NB4 (cell line): ENCODE measurements around the gene SCFD2.
"Not testable (repeated sequence)": the region's sequence is repeated elsewhere in the genome, so short reads cannot be mapped to it uniquely, and the experiment has no call there.

Experiments
- DNase-seq: peaks from one replicate; pipeline ENCODE4 v3.0.0; 2010; ENCODE audit warnings: low read depth
- H3K4me3 ChIP-seq: one replicate; pipeline ENCODE4 v1.5.1; 2011; ENCODE audit warnings: mild to moderate bottlenecking, low read depth, low read length, moderate library complexity
- MYC ChIP-seq: IDR thresholded peaks from 2 replicates; pipeline ENCODE4 v1.6.1; 2011; ENCODE audit warnings: low read depth, low read length
- POLR2A ChIP-seq: IDR thresholded peaks from 2 replicates; pipeline ENCODE4 v1.6.1; 2011; ENCODE audit warnings: mild to moderate bottlenecking; ENCODE audit not compliant: insufficient read length; ENCODE audit errors: extremely low read depth
- TF ChIP-seq, protein P1 (sequence below): IDR thresholded peaks from 2 replicates; pipeline ENCODE4 v1.6.1; 2011; ENCODE audit warnings: low read depth, low read length
- TF ChIP-seq, protein P2 (sequence below): IDR thresholded peaks from one replicate; pipeline ENCODE4 v1.5.1; 2012; ENCODE audit warnings: low read depth, low read length

Gene SCFD2

DNA sequence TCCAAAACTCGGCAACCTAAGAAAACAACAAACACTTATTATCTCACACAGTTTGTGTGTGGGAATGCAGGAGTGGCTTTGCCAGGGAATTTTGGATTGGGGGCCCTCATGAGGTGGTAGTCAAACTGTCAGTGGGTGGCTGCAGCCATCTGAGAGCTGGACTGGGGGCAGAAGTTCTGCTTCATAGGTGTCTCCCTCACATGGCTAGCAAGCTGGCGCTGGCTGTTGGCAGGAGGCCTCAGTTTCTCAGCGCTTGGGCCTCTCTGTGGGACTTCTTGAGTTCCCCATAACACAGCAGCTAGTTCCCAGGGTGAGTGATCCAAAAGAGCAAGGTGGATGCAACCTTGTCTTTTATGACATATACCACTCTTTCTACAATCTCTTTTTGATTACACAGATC lies 529.7 kb downstream of the SCFD2 start:
- no peak overlapping the region for H3K4me3 ChIP-seq
- TF ChIP-seq POLR2A (no peak), MYC (no peak)
- TF ChIP-seq, protein P1, sequence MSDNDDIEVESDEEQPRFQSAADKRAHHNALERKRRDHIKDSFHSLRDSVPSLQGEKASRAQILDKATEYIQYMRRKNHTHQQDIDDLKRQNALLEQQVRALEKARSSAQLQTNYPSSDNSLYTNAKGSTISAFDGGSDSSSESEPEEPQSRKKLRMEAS, result no peak
- TF ChIP-seq, protein P2, sequence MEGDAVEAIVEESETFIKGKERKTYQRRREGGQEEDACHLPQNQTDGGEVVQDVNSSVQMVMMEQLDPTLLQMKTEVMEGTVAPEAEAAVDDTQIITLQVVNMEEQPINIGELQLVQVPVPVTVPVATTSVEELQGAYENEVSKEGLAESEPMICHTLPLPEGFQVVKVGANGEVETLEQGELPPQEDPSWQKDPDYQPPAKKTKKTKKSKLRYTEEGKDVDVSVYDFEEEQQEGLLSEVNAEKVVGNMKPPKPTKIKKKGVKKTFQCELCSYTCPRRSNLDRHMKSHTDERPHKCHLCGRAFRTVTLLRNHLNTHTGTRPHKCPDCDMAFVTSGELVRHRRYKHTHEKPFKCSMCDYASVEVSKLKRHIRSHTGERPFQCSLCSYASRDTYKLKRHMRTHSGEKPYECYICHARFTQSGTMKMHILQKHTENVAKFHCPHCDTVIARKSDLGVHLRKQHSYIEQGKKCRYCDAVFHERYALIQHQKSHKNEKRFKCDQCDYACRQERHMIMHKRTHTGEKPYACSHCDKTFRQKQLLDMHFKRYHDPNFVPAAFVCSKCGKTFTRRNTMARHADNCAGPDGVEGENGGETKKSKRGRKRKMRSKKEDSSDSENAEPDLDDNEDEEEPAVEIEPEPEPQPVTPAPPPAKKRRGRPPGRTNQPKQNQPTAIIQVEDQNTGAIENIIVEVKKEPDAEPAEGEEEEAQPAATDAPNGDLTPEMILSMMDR, result no peak
- no peak for DNase-seq

DNA sequence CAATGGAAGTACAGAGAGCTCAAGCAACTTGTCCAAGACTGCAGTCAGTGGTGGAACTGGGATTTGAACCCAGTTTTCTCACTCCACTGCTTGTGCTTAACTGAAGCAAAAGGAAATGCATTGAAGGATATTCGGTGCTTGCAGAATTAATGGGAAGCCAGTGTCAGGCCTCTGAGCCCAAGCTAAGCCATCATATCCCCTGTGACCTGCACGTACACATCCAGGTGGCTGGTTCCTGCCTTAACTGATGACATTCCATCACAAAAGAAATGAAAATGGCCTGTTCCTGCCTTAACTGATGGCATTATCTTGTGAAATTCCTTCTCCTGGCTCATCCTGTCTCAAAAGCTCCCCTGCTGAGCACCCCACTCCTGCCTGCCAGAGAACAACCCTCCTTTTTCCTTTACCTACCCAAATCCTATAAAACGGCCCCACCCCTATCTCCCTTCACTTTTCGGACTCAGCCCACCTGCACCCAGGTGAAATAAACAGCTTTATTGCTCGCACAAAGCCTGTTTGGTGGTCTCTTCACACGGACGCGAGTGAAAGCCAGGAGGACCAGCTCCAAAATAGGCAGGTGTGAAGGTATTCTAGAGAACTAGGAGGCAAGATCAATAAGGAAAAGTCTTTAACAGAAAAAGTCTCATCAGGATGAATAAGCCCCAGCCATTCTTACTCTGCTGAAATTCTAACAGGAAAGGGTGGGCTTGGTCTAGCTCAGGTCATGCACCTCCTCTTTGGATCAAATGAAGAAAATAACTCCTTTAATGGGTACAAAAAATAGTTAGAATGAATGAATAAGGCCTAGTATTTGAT lies 531.0 kb downstream of the SCFD2 start:
- not testable (repeated sequence) for DNase-seq, H3K4me3 ChIP-seq

DNA sequence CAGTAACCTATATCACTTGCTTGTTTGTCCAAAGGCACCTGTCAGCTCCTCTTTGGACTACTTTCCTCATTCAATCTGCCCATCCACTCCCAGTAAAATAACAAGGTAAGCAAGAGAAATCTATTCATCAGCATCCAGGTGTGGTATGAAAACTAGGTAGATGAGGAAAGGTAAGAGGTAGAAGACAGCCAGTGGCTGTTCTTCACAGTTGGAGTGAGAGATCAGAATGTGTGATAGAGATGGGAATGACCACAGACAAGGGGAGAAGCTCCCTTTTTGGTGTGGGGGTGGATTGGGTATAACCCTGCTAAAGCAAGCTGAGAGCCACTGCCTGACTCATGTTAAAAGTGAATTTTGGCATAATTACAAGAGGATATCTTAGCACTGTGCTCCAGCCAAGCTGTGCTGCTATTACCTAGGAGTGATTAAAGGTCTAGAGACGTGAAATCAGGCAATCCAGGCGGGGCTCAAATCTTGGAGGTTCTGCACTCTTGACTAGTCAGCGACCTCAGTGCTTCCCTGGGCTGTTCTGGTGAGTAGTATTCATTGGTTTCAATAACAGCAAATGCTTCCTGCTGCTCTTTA lies 531.8 kb downstream of the SCFD2 start:
- DNase-seq, result no peak
- H3K4me3 ChIP-seq, result no peak overlapping the region
- TF ChIP-seq, protein P1, result no peak
- TF ChIP-seq, protein P2, result no peak
- TF ChIP-seq POLR2A (no peak), MYC (no peak)

DNA sequence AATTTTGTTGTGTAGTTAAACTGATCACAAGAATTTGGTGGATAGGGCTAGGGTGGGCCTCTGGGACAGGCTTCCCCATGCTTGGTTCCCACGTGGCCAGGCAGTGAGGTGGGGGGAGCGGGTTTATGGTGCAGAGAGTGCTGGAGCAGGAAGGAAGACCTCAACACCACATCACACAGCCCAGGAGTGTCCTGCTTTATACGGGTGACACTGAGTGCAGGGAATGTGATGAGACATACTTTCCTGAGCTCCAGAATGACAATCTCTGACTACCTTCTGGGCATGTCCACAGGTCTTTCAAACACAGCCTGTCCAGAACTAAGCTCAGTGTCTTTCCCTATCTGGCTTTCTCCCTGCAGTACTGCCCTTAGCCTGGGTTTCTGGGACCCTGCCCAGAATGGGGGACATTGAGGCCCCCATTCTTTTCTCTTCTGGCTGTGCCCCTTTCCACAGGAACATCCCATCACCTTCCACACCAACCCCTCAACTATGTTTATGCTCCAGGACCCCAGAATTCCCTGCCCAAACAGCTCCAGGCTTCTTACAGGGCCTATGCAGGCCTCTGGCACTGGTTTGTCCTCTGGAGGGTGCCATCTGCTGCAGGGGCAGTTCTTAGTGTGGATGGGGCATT lies 540.3 kb downstream of the SCFD2 start:
- no peak overlapping the region for H3K4me3 ChIP-seq
- TF ChIP-seq POLR2A (no peak), MYC (no peak)
- TF ChIP-seq, protein P1, result no peak
- TF ChIP-seq, protein P2, result no peak
- no peak for DNase-seq

DNA sequence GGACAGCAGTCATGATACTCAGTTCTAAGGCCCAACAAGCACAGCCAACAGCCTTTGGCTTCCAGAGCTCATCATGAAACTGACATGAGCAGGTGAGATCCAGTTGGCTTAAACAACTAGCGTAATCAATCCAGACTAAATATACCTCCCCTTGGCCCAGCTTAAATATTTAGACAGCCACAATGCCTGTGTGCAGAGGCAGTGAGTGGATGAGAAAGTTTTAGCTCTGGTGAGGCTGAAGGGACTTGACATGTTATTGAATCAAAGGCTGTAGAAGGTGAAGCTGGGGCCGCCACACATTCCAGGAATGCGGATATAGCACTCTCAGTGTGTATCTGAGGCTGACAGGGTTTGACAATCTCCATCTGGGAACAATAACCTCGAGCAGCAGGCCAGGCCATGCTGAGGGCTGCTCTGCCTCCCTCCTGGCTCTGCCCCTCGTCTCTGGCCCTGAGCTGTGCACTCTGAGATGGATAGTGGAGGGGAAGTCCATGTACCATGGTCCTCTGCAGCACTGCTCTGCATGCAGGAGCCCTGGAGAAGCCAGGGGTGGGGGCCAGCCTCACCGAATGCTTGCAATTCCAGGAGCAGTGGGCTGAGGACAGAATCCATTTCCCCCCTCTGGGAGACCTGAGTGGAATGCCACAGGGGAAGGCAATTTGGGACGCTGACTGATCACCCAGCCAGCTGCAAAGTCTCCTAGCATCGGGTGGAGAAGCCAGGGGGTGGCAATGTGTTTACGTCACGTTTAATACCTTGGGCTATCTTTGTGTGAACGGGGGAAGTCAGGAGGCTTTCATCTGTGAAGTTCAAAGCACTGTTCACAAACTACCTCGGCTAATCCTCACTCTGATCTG lies 541.0 kb downstream of the SCFD2 start:
- no peak overlapping the region for H3K4me3 ChIP-seq
- TF ChIP-seq, protein P1, result no peak
- no peak for TF ChIP-seq POLR2A
- TF ChIP-seq, protein P2, result no peak
- TF ChIP-seq MYC, result no peak
- DNase-seq, result no peak
